ENCODE data around the gene SEPSECS.

- TF ChIP-seq, protein P1, sequence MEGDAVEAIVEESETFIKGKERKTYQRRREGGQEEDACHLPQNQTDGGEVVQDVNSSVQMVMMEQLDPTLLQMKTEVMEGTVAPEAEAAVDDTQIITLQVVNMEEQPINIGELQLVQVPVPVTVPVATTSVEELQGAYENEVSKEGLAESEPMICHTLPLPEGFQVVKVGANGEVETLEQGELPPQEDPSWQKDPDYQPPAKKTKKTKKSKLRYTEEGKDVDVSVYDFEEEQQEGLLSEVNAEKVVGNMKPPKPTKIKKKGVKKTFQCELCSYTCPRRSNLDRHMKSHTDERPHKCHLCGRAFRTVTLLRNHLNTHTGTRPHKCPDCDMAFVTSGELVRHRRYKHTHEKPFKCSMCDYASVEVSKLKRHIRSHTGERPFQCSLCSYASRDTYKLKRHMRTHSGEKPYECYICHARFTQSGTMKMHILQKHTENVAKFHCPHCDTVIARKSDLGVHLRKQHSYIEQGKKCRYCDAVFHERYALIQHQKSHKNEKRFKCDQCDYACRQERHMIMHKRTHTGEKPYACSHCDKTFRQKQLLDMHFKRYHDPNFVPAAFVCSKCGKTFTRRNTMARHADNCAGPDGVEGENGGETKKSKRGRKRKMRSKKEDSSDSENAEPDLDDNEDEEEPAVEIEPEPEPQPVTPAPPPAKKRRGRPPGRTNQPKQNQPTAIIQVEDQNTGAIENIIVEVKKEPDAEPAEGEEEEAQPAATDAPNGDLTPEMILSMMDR (IDR thresholded peaks at IDR 0.05), result no peak
- no peak for TF ChIP-seq POLR2A (IDR thresholded peaks at IDR 0.05)
Observed at GRCh38 chr4:25209702-25210101, 49.5 kb upstream of the SEPSECS start.

Measured in Peyer's patch (tissue), 4 donors.